ENCODE measurements around the gene DPYSL5.

GRCh38 chr2:26980971-26981370, 133.0 kb downstream of the DPYSL5 start:
- TF ChIP-seq CTCF (IDR thresholded peaks at IDR 0.05) = no peak
- no peak for TF ChIP-seq POLR2A (IDR thresholded peaks at IDR 0.05)
- TF ChIP-seq POLR2AphosphoS5 (IDR thresholded peaks at IDR 0.05) = no peak
- no peak for TF ChIP-seq EP300 (IDR thresholded peaks at IDR 0.05)
